HCT116 (cell line): ENCODE results near the gene KSR1. TPM values are rescaled to one million over a fixed set of nuclear protein-coding genes. Genes with fewer than 3 reads are reported as not detected.

Experiments
- ATAC-seq: fragments of 200-7000 bp; cut with Tn5 transposase; 2 replicates; pipeline ENCODE4 v1.9.1; 2020; ENCODE audit warnings: mild to moderate bottlenecking, moderate library complexity
- BruUV-seq: library from RNA; stranded (reverse); fragments of 400-500 nt; replicated peaks from 2 replicates; lab custom pipeline; 2021; lab: Mats Ljungman, UMichigan
- CTCF ChIA-PET: fragments of 300-600 bp; sonication (Branson Sonifier 250); formaldehyde crosslinking; loops from one replicate; lab custom pipeline; 2021; ENCODE audit warnings: antibody characterized with exemption; lab: Charles Lee
- POLR2A ChIA-PET: fragments of 300-600, 350-600 bp; sonication (Branson Sonifier 250); formaldehyde crosslinking; loops from one replicate; lab custom pipeline; 2021; ENCODE audit warnings: antibody characterized with exemption; lab: Charles Lee
- RAD21 ChIA-PET, 2 experiments: fragments of 300-600 bp; sonication (Branson Sonifier 250); formaldehyde crosslinking; loops; one replicate each; lab custom pipeline; 2023; ENCODE audit warnings: low total read pairs in 2 of 2; ENCODE audit not compliant: uncharacterized antibody in 2 of 2, unreplicated experiment in 2 of 2, low non-redundant PET in 1 of 2; lab: Charles Lee
- DNase-seq: peaks from one replicate; pipeline ENCODE4 v3.0.0-alpha.2; 2010; ENCODE audit warnings: low read depth, low spot score
- H2AFZ ChIP-seq: fragments of 200-600 bp; shearing (Covaris generic), sonication (generic); 2 replicates; pipeline ENCODE4 v1.6.1; 2017; ENCODE audit warnings: low read depth, mixed run types, mixed read lengths, antibody characterized with exemption, low read length; ENCODE audit not compliant: poor library complexity, severe bottlenecking
- H3K27ac ChIP-seq: 2 replicates; pipeline ENCODE4 v1.5.1; 2012; ENCODE audit warnings: low read depth, low read length
- H3K27me3 ChIP-seq: fragments of 200-600 bp; sonication (generic); 2 replicates; pipeline ENCODE4 v1.6.1; 2016; ENCODE audit warnings: mixed run types, low read length, mixed read lengths; ENCODE audit not compliant: insufficient read depth
- H3K36me3 ChIP-seq, 2 experiments: fragments of 200-500 bp in 1 of 2; fragments of 200-600 bp in 1 of 2; sonication (Bioruptor generic) in 1 of 2; sonication (generic) in 1 of 2; 2 replicates each; pipeline versions ENCODE4 v1.5.1 to v1.6.1; 2014 to 2016; ENCODE audit warnings: low read length in 2 of 2, inconsistent platforms in 1 of 2, mixed read lengths in 1 of 2, mixed run types in 1 of 2; ENCODE audit not compliant: insufficient read depth in 2 of 2, control insufficient read depth in 1 of 2
- H3K4me1 ChIP-seq, 2 experiments: fragments of 200-600 bp in 1 of 2; sonication (generic) in 1 of 2; 2 replicates each; pipeline versions ENCODE4 v1.5.1 to v1.6.1; 2012 to 2017; ENCODE audit warnings: low read length in 2 of 2, inconsistent platforms in 1 of 2, mild to moderate bottlenecking in 1 of 2, mixed read lengths in 1 of 2, mixed run types in 1 of 2, moderate library complexity in 1 of 2; ENCODE audit not compliant: insufficient read depth in 2 of 2, control insufficient read depth in 1 of 2
- H3K4me2 ChIP-seq: fragments of 200-600 bp; sonication (generic); 2 replicates; pipeline ENCODE4 v1.6.1; 2017; ENCODE audit warnings: mixed run types, low read length, mixed read lengths
- H3K4me3 ChIP-seq, 2 experiments: fragments of 200-600 bp in 1 of 2; sonication (generic) in 1 of 2; replicated peaks in 1 of 2; 2 replicates each; pipeline ENCODE4 v1.5.1; 2011 to 2016; ENCODE audit warnings: low read length in 2 of 2, control low read depth in 1 of 2, low read depth in 1 of 2, mild to moderate bottlenecking in 1 of 2, mixed read lengths in 1 of 2, mixed run types in 1 of 2
- H3K79me2 ChIP-seq: fragments of 200-600 bp; sonication (generic); 2 replicates; pipeline ENCODE4 v1.6.1; 2017; ENCODE audit warnings: mild to moderate bottlenecking, mixed run types, low read length, moderate library complexity, mixed read lengths; ENCODE audit not compliant: insufficient read depth
- H3K9ac ChIP-seq: fragments of 200-600 bp; sonication (generic); 2 replicates; pipeline ENCODE4 v1.6.1; 2016; ENCODE audit warnings: low read length, mixed read lengths
- H3K9me2 ChIP-seq: fragments of 200-600 bp; sonication (generic), shearing (Covaris generic); 2 replicates; pipeline ENCODE4 v1.6.1; 2017; ENCODE audit warnings: mixed run types, mild to moderate bottlenecking, moderate library complexity; ENCODE audit not compliant: insufficient read depth
- H3K9me3 ChIP-seq, 2 experiments: fragments of 200-500 bp in 1 of 2; fragments of 200-600 bp in 1 of 2; sonication (Bioruptor generic) in 1 of 2; sonication (generic) in 1 of 2; 2 replicates each; pipeline ENCODE4 v1.6.1; 2014 to 2017; ENCODE audit warnings: low read length in 2 of 2, mixed read lengths in 2 of 2, inconsistent platforms in 1 of 2, low read depth in 1 of 2, mild to moderate bottlenecking in 1 of 2, mixed run types in 1 of 2, moderate library complexity in 1 of 2; ENCODE audit not compliant: control insufficient read depth in 1 of 2, insufficient read depth in 1 of 2
- H4K20me1 ChIP-seq: fragments of 200-600 bp; sonication (generic), shearing (Covaris generic); 2 replicates; pipeline ENCODE4 v1.6.1; 2017; ENCODE audit warnings: mixed run types, mild to moderate bottlenecking, moderate library complexity; ENCODE audit not compliant: insufficient read depth
- ATF3 ChIP-seq: IDR thresholded peaks from 2 replicates; pipeline ENCODE4 v1.6.1; 2012
- CBX3 ChIP-seq: IDR thresholded peaks from 2 replicates; pipeline ENCODE4 v1.6.1; 2012; ENCODE audit warnings: low read depth
- CTCF ChIP-seq, 3 experiments: fragments of 200-600 bp in 1 of 3; sonication (generic) in 1 of 3; IDR thresholded peaks in 2 of 3; conservative IDR thresholded peaks in 1 of 3; 2 replicates each; pipeline ENCODE4 v1.5.1; 2012 to 2017; ENCODE audit warnings: low read depth in 2 of 3, low read length in 2 of 3, antibody characterized with exemption in 1 of 3, borderline replicate concordance in 1 of 3, control low read depth in 1 of 3, mild to moderate bottlenecking in 1 of 3, mixed read lengths in 1 of 3, mixed run types in 1 of 3, moderate library complexity in 1 of 3; ENCODE audit not compliant: insufficient read depth in 1 of 3
- ELF1 ChIP-seq: IDR thresholded peaks from 2 replicates; pipeline ENCODE4 v1.6.1; 2012; ENCODE audit warnings: low read depth, borderline replicate concordance
- EZH2 ChIP-seq: fragments of 200-600 bp; sonication (generic); IDR thresholded peaks from 2 replicates; pipeline ENCODE4 v1.6.1; 2017; ENCODE audit warnings: antibody characterized with exemption, mixed run types
- EZH2phosphoT487 ChIP-seq: fragments of 200-600 bp; IDR thresholded peaks from 2 replicates; pipeline ENCODE4 v1.6.1; 2018; ENCODE audit warnings: antibody characterized with exemption, borderline replicate concordance
- JUND ChIP-seq: IDR thresholded peaks from 2 replicates; pipeline ENCODE4 v1.6.1; 2012
- MAX ChIP-seq: IDR thresholded peaks from 2 replicates; pipeline ENCODE4 v1.6.1; 2012
- RAD21 ChIP-seq: IDR thresholded peaks from 2 replicates; pipeline ENCODE4 v1.6.1; 2012; ENCODE audit warnings: low read depth, mild to moderate bottlenecking
- REST ChIP-seq: IDR thresholded peaks from 2 replicates; pipeline ENCODE4 v1.6.1; 2012; ENCODE audit warnings: low read depth
- SP1 ChIP-seq: IDR thresholded peaks from 2 replicates; pipeline ENCODE4 v1.6.1; 2012; ENCODE audit warnings: low read depth
- YY1 ChIP-seq: IDR thresholded peaks from 2 replicates; pipeline ENCODE4 v1.6.1; 2011; ENCODE audit warnings: low read length, low read depth, moderate library complexity, mild to moderate bottlenecking; ENCODE audit not compliant: insufficient replicate concordance; ENCODE audit errors: extremely low read depth
- ZBTB33 ChIP-seq: IDR thresholded peaks from 2 replicates; pipeline ENCODE4 v1.6.1; 2011; ENCODE audit warnings: mild to moderate bottlenecking, low read length, moderate library complexity; ENCODE audit not compliant: insufficient replicate concordance; ENCODE audit errors: extremely low read depth
- ZFX ChIP-seq: fragments of 450-650 bp; IDR thresholded peaks from 2 replicates; pipeline ENCODE4 v1.6.1; 2017
- ZNF274 ChIP-seq: fragments of 200-500 bp; sonication (Bioruptor generic); IDR thresholded peaks from 2 replicates; pipeline ENCODE4 v1.6.1; 2014; ENCODE audit warnings: mild to moderate bottlenecking, low read depth, low read length, inconsistent platforms
- intact Hi-C: fragments of 100-400 bp; cut with micrococcal nuclease; formaldehyde crosslinking; loops from 2 replicates; pipeline ENCODE4 v1.10.0; 2022
- total RNA-seq: library from RNA; stranded (reverse); gene quantifications from one replicate; pipeline ENCODE4 v1.2.1, GENCODE V29; 2021; ENCODE audit not compliant: unreplicated experiment

KSR1 gene
- total RNA-seq, 1 experiment from 2014 or later = 16.5 TPM

- Histone ChIP-seq H3K27me3 (no peaks in the 10 kb centered on the region), H3K4me1 (peaks cover 4 to 9% of the 10 kb centered on the region in 2 experiments; a peak in 2 of 4 replicates), H3K4me3 (no peak overlapping the region), H3K36me3 (no peaks in the 10 kb centered on the region), H3K9me2 (no peaks in the 10 kb centered on the region), H4K20me1 (no peaks in the 10 kb centered on the region), H3K9ac (no peak overlapping the region), H3K27ac (no peak overlapping the region), H3K4me2 (no peak overlapping the region), H3K79me2 (no peaks in the 10 kb centered on the region), H2AFZ (no peak overlapping the region), H3K9me3 (no peaks in the 10 kb centered on the region)
- ChIA-PET CTCF (no interaction called here), RAD21 (no interaction called here), POLR2A (no interaction called here)
- DNase-seq = no peak
- no peak for TF ChIP-seq ELF1
- no peak for TF ChIP-seq ZBTB33
- no peak for TF ChIP-seq REST
- TF ChIP-seq RAD21 = no peak
- TF ChIP-seq YY1 = no peak
- no peak for TF ChIP-seq ATF3
- TF ChIP-seq CTCF (IDR thresholded peaks at IDR 0.05 in 2 of 3, conservative IDR thresholded peaks at IDR 0.05 in 1 of 3; ENCODE audit: borderline replicate concordance in 1 of 3, insufficient read depth in 1 of 3, low read depth in 2 of 3, low read length in 2 of 3) = no peak
- no peak for TF ChIP-seq EZH2
- TF ChIP-seq ZNF274 = no peak
- TF ChIP-seq MAX = no peak
- TF ChIP-seq CBX3 = no peak
- no peak for TF ChIP-seq SP1
- TF ChIP-seq JUND = no peak
- no peak for TF ChIP-seq ZFX
- TF ChIP-seq EZH2phosphoT487 = no peak
- intact Hi-C loops = no loop called here
- no TSS peak for BruUV-seq
- ATAC-seq = no peak
Observed at GRCh38 chr17:27635275-27635823, 179.1 kb downstream of the KSR1 start.
